DOHH2 (cell line): Measurements from ENCODE around the gene KLF9.

Experiments used
- H3F3A ChIP-seq: fragments of 200-600 bp; sonication (generic), shearing (Covaris generic); 2 replicates; pipeline ENCODE4 v1.6.0; 2016; ENCODE audit warnings: antibody characterized with exemption, mild to moderate bottlenecking; ENCODE audit not compliant: control insufficient read depth, insufficient read depth
- H3K27ac ChIP-seq: fragments of 200-600 bp; sonication (generic); 2 replicates; pipeline ENCODE4 v1.5.1; 2014; ENCODE audit warnings: low read depth, mild to moderate bottlenecking, low read length, moderate library complexity
- H3K27me3 ChIP-seq: fragments of 200-600 bp; sonication (generic); 2 replicates; pipeline ENCODE4 v1.6.1; 2014; ENCODE audit warnings: mild to moderate bottlenecking, low read length, mixed read lengths; ENCODE audit not compliant: control insufficient read depth
- H3K36me3 ChIP-seq: fragments of 200-600 bp; sonication (generic); 2 replicates; pipeline ENCODE4 v1.6.1; 2014; ENCODE audit warnings: mild to moderate bottlenecking, low read length, moderate library complexity, mixed read lengths; ENCODE audit not compliant: control insufficient read depth
- H3K4me1 ChIP-seq: fragments of 200-600 bp; sonication (generic); 2 replicates; pipeline ENCODE4 v1.6.1; 2014; ENCODE audit warnings: mild to moderate bottlenecking, low read length, mixed read lengths; ENCODE audit not compliant: control insufficient read depth
- H3K4me2 ChIP-seq: fragments of 200-600 bp; sonication (generic); 2 replicates; pipeline ENCODE4 v1.6.0; 2014; ENCODE audit warnings: mild to moderate bottlenecking, low read length, moderate library complexity
- H3K4me3 ChIP-seq: fragments of 200-600 bp; sonication (generic); 2 replicates; pipeline ENCODE4 v1.5.1; 2014; ENCODE audit warnings: mild to moderate bottlenecking, low read length, mixed read lengths
- H3K79me2 ChIP-seq: fragments of 200-600 bp; sonication (generic); 2 replicates; pipeline ENCODE4 v1.6.1; 2014; ENCODE audit warnings: mild to moderate bottlenecking, low read length, mixed read lengths; ENCODE audit not compliant: control insufficient read depth
- H3K9me2 ChIP-seq: fragments of 200-600 bp; sonication (generic); replicated peaks from 2 replicates; pipeline ENCODE4 v1.6.1; 2014; ENCODE audit warnings: mild to moderate bottlenecking, low read length, mixed read lengths; ENCODE audit not compliant: control insufficient read depth
- H3K9me3 ChIP-seq: fragments of 200-600 bp; sonication (generic); 2 replicates; pipeline ENCODE4 v1.6.1; 2014; ENCODE audit warnings: antibody characterized with exemption, low read length, mixed read lengths; ENCODE audit not compliant: control insufficient read depth, insufficient read depth
- H4K20me1 ChIP-seq: fragments of 200-600 bp; sonication (generic); 2 replicates; pipeline ENCODE4 v1.6.0; 2014; ENCODE audit warnings: low read depth, mild to moderate bottlenecking, antibody characterized with exemption, low read length, moderate library complexity; ENCODE audit not compliant: control insufficient read depth, insufficient read depth
- CTCF ChIP-seq: fragments of 200-600 bp; sonication (generic); IDR thresholded peaks from one replicate; pipeline ENCODE4 v1.5.1; 2014; ENCODE audit warnings: antibody characterized with exemption, mild to moderate bottlenecking, low read depth, low read length; ENCODE audit not compliant: poor library complexity, severe bottlenecking
- EZH2phosphoT487 ChIP-seq: fragments of 200-600 bp; sonication (generic); IDR thresholded peaks from 2 replicates; pipeline ENCODE4 v1.6.1; 2017; ENCODE audit warnings: borderline replicate concordance, mild to moderate bottlenecking, antibody characterized with exemption, low read length, moderate library complexity, mixed read lengths

The KLF9 gene

GRCh38 chr9:70427161-70427945, 12.9 kb upstream of the KLF9 start:
- no peaks in the 10 kb centered on the region for H3K79me2 ChIP-seq
- no peak overlapping the region for H3K4me2 ChIP-seq
- H3K9me3 ChIP-seq: no peaks in the 10 kb centered on the region
- H3K27ac ChIP-seq: no peak overlapping the region
- no peaks in the 10 kb centered on the region for H3K9me2 ChIP-seq
- H3K36me3 ChIP-seq: no peaks in the 10 kb centered on the region
- H4K20me1 ChIP-seq: no peaks in the 10 kb centered on the region
- peaks cover 8% of the 10 kb centered on the region; the same call in 1 of the 2 replicates for H3K27me3 ChIP-seq
- no peak overlapping the region for H3K4me3 ChIP-seq
- peaks cover 1% of the 10 kb centered on the region; the same call in 1 of the 2 replicates for H3F3A ChIP-seq
- H3K4me1 ChIP-seq: no peaks in the 10 kb centered on the region
- TF ChIP-seq CTCF (no peak), EZH2phosphoT487 (no peak)

- H3K9me3 ChIP-seq: no peaks in the 10 kb centered on the region
- no peak overlapping the region for H3K4me3 ChIP-seq
- H3K79me2 ChIP-seq: no peaks in the 10 kb centered on the region
- no peak for TF ChIP-seq EZH2phosphoT487
- TF ChIP-seq CTCF: no peak
- H3K4me2 ChIP-seq: no peak overlapping the region
- no peaks in the 10 kb centered on the region for H3K36me3 ChIP-seq
- H3K27me3 ChIP-seq: peaks cover 18% of the 10 kb centered on the region
- H3F3A ChIP-seq: peaks cover 22% of the 10 kb centered on the region
- H4K20me1 ChIP-seq: no peaks in the 10 kb centered on the region
- H3K9me2 ChIP-seq: no peaks in the 10 kb centered on the region
- H3K27ac ChIP-seq: no peak overlapping the region
- H3K4me1 ChIP-seq: peaks cover 16% of the 10 kb centered on the region
Observed at GRCh38 chr9:70425192-70425591, 10.7 kb upstream of the KLF9 start.

- no peak overlapping the region for H3K4me2 ChIP-seq
- H3K36me3 ChIP-seq: no peaks in the 10 kb centered on the region
- no peak overlapping the region for H3K27ac ChIP-seq
- no peaks in the 10 kb centered on the region for H3K9me2 ChIP-seq
- H3K79me2 ChIP-seq: no peaks in the 10 kb centered on the region
- H3K4me3 ChIP-seq: no peak overlapping the region
- peaks cover 28% of the 10 kb centered on the region for H3F3A ChIP-seq
- H3K27me3 ChIP-seq: peaks cover 18% of the 10 kb centered on the region
- no peak for TF ChIP-seq CTCF
- TF ChIP-seq EZH2phosphoT487: no peak
- no peaks in the 10 kb centered on the region for H4K20me1 ChIP-seq
- peaks cover 32% of the 10 kb centered on the region for H3K4me1 ChIP-seq
- H3K9me3 ChIP-seq: no peaks in the 10 kb centered on the region
Observed at GRCh38 chr9:70422371-70423043, 8.1 kb upstream of the KLF9 start.
